ENCODE data around the gene TDO2. TPM values are rescaled to one million over a fixed set of nuclear protein-coding genes. Genes with fewer than 3 reads are reported as not detected.

The TDO2 gene
- total and polyA plus RNA-seq, 2 of the 13 experiments (the other 11 are each of a cell fraction or from before 2014, with no cell fraction given): not detected

- FAIRE-seq: no peak
- ChIA-PET POLR2A (no interaction called here), CTCF (ENCODE audit: low intra/inter-chr PET ratio, low total read pairs) (no interaction called here)
- H3K27me3 ChIP-seq (ENCODE audit: control insufficient read depth in 1 of 2, insufficient read depth in 2 of 2, low read length in 2 of 2): no peaks in the 10 kb centered on the region
- no TSS peak for BruUV-seq (replicated peaks)
- no peak overlapping the region for H3K9ac ChIP-seq (ENCODE audit: insufficient read depth, low read depth, low read length)
- intact Hi-C loops (cut with micrococcal nuclease; ENCODE audit: unreplicated experiment) (no loop called here), in situ Hi-C loops (cut with HindIII; ENCODE audit: extremely low pct_ligation_motif_present, low pct_unique_long_range_greater_than_20kb) (no loop called here)
- H3K4me1 ChIP-seq (ENCODE audit: insufficient read depth, low read length): no peaks in the 10 kb centered on the region
- H3K27ac ChIP-seq (ENCODE audit: extremely low read length, insufficient read depth, low read length): no peak overlapping the region
- 1% methylated on average over 3 of the region's 3 CpGs for WGBS (ENCODE audit: low lambda C conversion rate)
- no peak overlapping the region for H3K4me3 ChIP-seq (replicated peaks in 1 of 3; ENCODE audit: insufficient read depth in 1 of 3, low read depth in 2 of 3, low read length in 3 of 3)
- no peak overlapping the region for H3K4me2 ChIP-seq (ENCODE audit: low read depth, low read length)
- H2AFZ ChIP-seq (ENCODE audit: low read length): no peak overlapping the region
- H3K36me3 ChIP-seq (replicated peaks in 1 of 2; ENCODE audit: control insufficient read depth in 1 of 2, insufficient read depth in 2 of 2, low read length in 2 of 2): no peaks in the 10 kb centered on the region
- H4K20me1 ChIP-seq (ENCODE audit: insufficient read depth, low read length): no peaks in the 10 kb centered on the region
- no peaks in the 10 kb centered on the region for H3K9me3 ChIP-seq (ENCODE audit: low read length)
- no peak for ATAC-seq
- no peak for DNase-seq (ENCODE audit: low spot score)
- no peaks in the 10 kb centered on the region for H3K79me2 ChIP-seq (ENCODE audit: insufficient read depth, low read length)
- TF ChIP-seq ETV6 (CRISPR knock-in tag; conservative IDR thresholded peaks at IDR 0.05): no peak
- TF ChIP-seq, protein P1, sequence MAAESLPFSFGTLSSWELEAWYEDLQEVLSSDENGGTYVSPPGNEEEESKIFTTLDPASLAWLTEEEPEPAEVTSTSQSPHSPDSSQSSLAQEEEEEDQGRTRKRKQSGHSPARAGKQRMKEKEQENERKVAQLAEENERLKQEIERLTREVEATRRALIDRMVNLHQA (CRISPR knock-in tag; IDR thresholded peaks at IDR 0.05): no peak
- TF ChIP-seq ZNF343 (CRISPR knock-in tag; IDR thresholded peaks at IDR 0.05): no peak
- no peak for TF ChIP-seq ZNF563 (CRISPR knock-in tag; IDR thresholded peaks at IDR 0.05)
- TF ChIP-seq HNF1A (IDR thresholded peaks at IDR 0.05; ENCODE audit: low read depth): no peak
- TF ChIP-seq HNF1A (CRISPR knock-in tag; IDR thresholded peaks at IDR 0.05; ENCODE audit: borderline replicate concordance): no peak
- no peak for TF ChIP-seq RAD21 (CRISPR knock-in tag; IDR thresholded peaks at IDR 0.05)
- no peak for TF ChIP-seq ZIK1 (CRISPR knock-in tag; IDR thresholded peaks at IDR 0.05; ENCODE audit: borderline replicate concordance, low read depth)
- TF ChIP-seq KLF13 (CRISPR knock-in tag; IDR thresholded peaks at IDR 0.05): no peak
- no peak for TF ChIP-seq ISX (CRISPR knock-in tag; conservative IDR thresholded peaks at IDR 0.05)
- TF ChIP-seq FOXC1 (CRISPR knock-in tag; IDR thresholded peaks at IDR 0.05; ENCODE audit: borderline replicate concordance): no peak
- no peak for TF ChIP-seq SP2 (CRISPR knock-in tag; IDR thresholded peaks at IDR 0.05)
Measured at GRCh38 chr4:155943605-155944291, 40.3 kb downstream of the TDO2 start.

All from HepG2 (cell line).